Measurements from ENCODE around the gene IL4. TPM values are rescaled to one million over a fixed set of nuclear protein-coding genes. Genes with fewer than 3 reads are reported as not detected.
"Not testable (repeated sequence)": the region's sequence is repeated elsewhere in the genome, so short reads cannot be mapped to it uniquely, and the experiment has no call there.

IL4 gene
- total RNA-seq, 2 donors from 2014 or later: not detected

- DNase-seq: no peak
- TF ChIP-seq CTCF (conservative IDR thresholded peaks at IDR 0.05): no peak
Measured at GRCh38 chr5:132689513-132689912, 15.7 kb downstream of the IL4 start.

DNA sequence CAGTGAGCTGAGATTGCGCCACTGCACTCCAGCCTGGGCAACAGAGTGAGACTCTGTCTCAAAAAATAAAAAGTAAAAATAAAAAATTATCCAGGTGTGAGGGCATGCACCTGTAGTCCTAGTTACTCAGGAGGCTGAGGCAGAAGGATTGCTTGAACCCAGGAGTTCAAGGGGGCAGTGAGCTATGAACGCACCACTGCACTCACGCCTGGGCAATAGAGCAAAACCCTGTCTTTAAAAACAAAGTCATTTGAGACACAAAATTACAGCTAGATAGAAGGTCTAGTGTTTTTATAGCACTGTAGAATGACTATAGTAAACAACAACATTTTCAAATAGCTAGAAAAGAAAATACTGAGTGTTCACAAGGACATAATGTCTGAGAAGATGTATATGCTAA, 16.4 kb downstream of the IL4 start:
- Mint-ChIP-seq H3K4me3 (no peak overlapping the region), H3K27me3 (ENCODE audit: insufficient read depth) (no peaks in the 10 kb centered on the region), H3K9me3 (no peaks in the 10 kb centered on the region), H3K27ac (no peak overlapping the region), H3K36me3 (ENCODE audit: low read depth) (peaks cover 8% of the 10 kb centered on the region), H3K4me1 (no peaks in the 10 kb centered on the region)
- Histone ChIP-seq H3K9ac (ENCODE audit: extremely low read depth, low read length, poor library complexity, severe bottlenecking) (no peak overlapping the region), H3K27ac (ENCODE audit: low read depth, low read length) (no peak overlapping the region), H3K36me3 (ENCODE audit: control insufficient read depth, insufficient read depth, low read length) (no peaks in the 10 kb centered on the region), H3K4me1 (ENCODE audit: control insufficient read depth, insufficient read depth, low read length) (no peaks in the 10 kb centered on the region), H3K4me3 (ENCODE audit: low read length) (no peak overlapping the region), H3K9me3 (ENCODE audit: control insufficient read depth, low read length) (no peaks in the 10 kb centered on the region), H3K27me3 (ENCODE audit: control insufficient read depth, insufficient read depth, low read length, poor library complexity, severe bottlenecking) (no peaks in the 10 kb centered on the region)
- no peak for TF ChIP-seq CTCF (conservative IDR thresholded peaks at IDR 0.05)
- 98 to 100% methylated on average over 1 to 3 of the region's 3 CpGs for WGBS, 2 experiments (ENCODE audit: insufficient coverage in 1 of 2, insufficient read length in 1 of 2)
- no peak for DNase-seq

More at GRCh38 chr5:132689513-132689912, 15.7 kb downstream of the IL4 start:
- WGBS, 2 experiments (ENCODE audit: insufficient coverage in 1 of 2, insufficient read length in 1 of 2): 91% methylated on average over 5 to 7 of the region's 7 CpGs
- Mint-ChIP-seq H3K9me3 (no peaks in the 10 kb centered on the region), H3K36me3 (ENCODE audit: low read depth) (peaks cover 8% of the 10 kb centered on the region), H3K4me3 (no peak overlapping the region), H3K4me1 (no peaks in the 10 kb centered on the region), H3K27me3 (ENCODE audit: insufficient read depth) (no peaks in the 10 kb centered on the region), H3K27ac (no peak overlapping the region)
- no peak overlapping the region for H3K27ac ChIP-seq (ENCODE audit: low read depth, low read length)
- H3K27me3 ChIP-seq (ENCODE audit: control insufficient read depth, insufficient read depth, low read length, poor library complexity, severe bottlenecking): no peaks in the 10 kb centered on the region
- no peak overlapping the region for H3K9ac ChIP-seq (ENCODE audit: extremely low read depth, low read length, poor library complexity, severe bottlenecking)
- H3K36me3 ChIP-seq (ENCODE audit: control insufficient read depth, insufficient read depth, low read length): no peaks in the 10 kb centered on the region
- no peaks in the 10 kb centered on the region for H3K4me1 ChIP-seq (ENCODE audit: control insufficient read depth, insufficient read depth, low read length)
- no peaks in the 10 kb centered on the region for H3K9me3 ChIP-seq (ENCODE audit: control insufficient read depth, low read length)
- no peak overlapping the region for H3K4me3 ChIP-seq (ENCODE audit: low read length)

GRCh38 chr5:132691755-132692631, 18.2 kb downstream of the IL4 start:
- not testable (repeated sequence) for H3K9me3 Mint-ChIP-seq; H3K36me3 Mint-ChIP-seq (ENCODE audit: low read depth); H3K27me3 Mint-ChIP-seq (ENCODE audit: insufficient read depth); H3K27ac ChIP-seq (ENCODE audit: low read depth, low read length); H3K4me3 Mint-ChIP-seq; H3K4me1 ChIP-seq (ENCODE audit: control insufficient read depth, insufficient read depth, low read length); H3K4me3 ChIP-seq (ENCODE audit: low read length); H3K9me3 ChIP-seq (ENCODE audit: control insufficient read depth, low read length); H3K27me3 ChIP-seq (ENCODE audit: control insufficient read depth, insufficient read depth, low read length, poor library complexity, severe bottlenecking); H3K9ac ChIP-seq (ENCODE audit: extremely low read depth, low read length, poor library complexity, severe bottlenecking); H3K4me1 Mint-ChIP-seq; H3K36me3 ChIP-seq (ENCODE audit: control insufficient read depth, insufficient read depth, low read length); DNase-seq; H3K27ac Mint-ChIP-seq
- WGBS, 2 experiments (ENCODE audit: insufficient coverage in 1 of 2, insufficient read length in 1 of 2): 96 to 98% methylated on average over 4 of the region's 5 CpGs

- Mint-ChIP-seq H3K36me3 (ENCODE audit: low read depth) (peaks cover 12% of the 10 kb centered on the region), H3K27ac (no peak overlapping the region), H3K27me3 (ENCODE audit: insufficient read depth) (no peaks in the 10 kb centered on the region), H3K4me3 (no peak overlapping the region), H3K9me3 (no peaks in the 10 kb centered on the region), H3K4me1 (no peaks in the 10 kb centered on the region)
- Histone ChIP-seq H3K9me3 (ENCODE audit: control insufficient read depth, low read length) (no peaks in the 10 kb centered on the region), H3K9ac (ENCODE audit: extremely low read depth, low read length, poor library complexity, severe bottlenecking) (no peak overlapping the region), H3K27ac (ENCODE audit: low read depth, low read length) (no peak overlapping the region), H3K27me3 (ENCODE audit: control insufficient read depth, insufficient read depth, low read length, poor library complexity, severe bottlenecking) (no peaks in the 10 kb centered on the region), H3K4me3 (ENCODE audit: low read length) (no peak overlapping the region), H3K36me3 (ENCODE audit: control insufficient read depth, insufficient read depth, low read length) (peaks cover 4% of the 10 kb centered on the region), H3K4me1 (ENCODE audit: control insufficient read depth, insufficient read depth, low read length) (no peaks in the 10 kb centered on the region)
- no peak for TF ChIP-seq CTCF (conservative IDR thresholded peaks at IDR 0.05)
- DNase-seq: no peak
Measured at GRCh38 chr5:132692632-132692967, 18.8 kb downstream of the IL4 start.
